Suprapubic skin (tissue), 4 donors: Measurements from ENCODE around the gene HUS1.

Experiments used
- CTCF ChIP-seq, 2 donors: fragments of 200-600 bp in 1 of 2; fragments of 450-650 bp in 1 of 2; sonication (generic) in 1 of 2; IDR thresholded peaks; one replicate each; pipeline ENCODE4 v1.5.1; 2016 to 2019; ENCODE audit warnings: antibody characterized with exemption in 2 of 2, mild to moderate bottlenecking in 1 of 2, moderate library complexity in 1 of 2
- POLR2A ChIP-seq, 2 donors: fragments of 450-650 bp; IDR thresholded peaks; one replicate each; pipeline ENCODE4 v1.6.1; 2017; ENCODE audit warnings: antibody characterized with exemption in 2 of 2, mild to moderate bottlenecking in 2 of 2, moderate library complexity in 2 of 2
- POLR2AphosphoS5 ChIP-seq, 3 donors: sonication (generic); formaldehyde crosslinking; IDR thresholded peaks; one replicate each; pipeline ENCODE4 v1.6.1; 2017; ENCODE audit warnings: antibody characterized with exemption in 3 of 3

- TF ChIP-seq CTCF (IDR thresholded peaks at IDR 0.05) (no peak), POLR2AphosphoS5 (IDR thresholded peaks at IDR 0.05) (no peak), POLR2A (IDR thresholded peaks at IDR 0.05) (no peak)
These were observed 648 bp downstream of the HUS1 start for GRCh38 chr7:47978790-47979144.
